GM12891 (cell line): Measurements from ENCODE around the gene DOK4.
"Not testable (repeated sequence)": the region's sequence is repeated elsewhere in the genome, so short reads cannot be mapped to it uniquely, and the experiment has no call there.

Experiments
- POLR2A ChIP-seq: IDR thresholded peaks from 2 replicates; pipeline ENCODE4 v1.6.1; 2011; ENCODE audit warnings: low read depth, low read length, control low read depth
- POLR2AphosphoS5 ChIP-seq: IDR thresholded peaks from 2 replicates; pipeline ENCODE4 v1.6.1; 2011; ENCODE audit warnings: low read depth, low read length, control low read depth
- SPI1 ChIP-seq: IDR thresholded peaks from 2 replicates; pipeline ENCODE4 v1.6.1; 2011; ENCODE audit warnings: low read depth, low read length, control low read depth
- TAF1 ChIP-seq: IDR thresholded peaks from 2 replicates; pipeline ENCODE4 v1.6.1; 2011; ENCODE audit warnings: low read depth, low read length, control low read depth

DNA sequence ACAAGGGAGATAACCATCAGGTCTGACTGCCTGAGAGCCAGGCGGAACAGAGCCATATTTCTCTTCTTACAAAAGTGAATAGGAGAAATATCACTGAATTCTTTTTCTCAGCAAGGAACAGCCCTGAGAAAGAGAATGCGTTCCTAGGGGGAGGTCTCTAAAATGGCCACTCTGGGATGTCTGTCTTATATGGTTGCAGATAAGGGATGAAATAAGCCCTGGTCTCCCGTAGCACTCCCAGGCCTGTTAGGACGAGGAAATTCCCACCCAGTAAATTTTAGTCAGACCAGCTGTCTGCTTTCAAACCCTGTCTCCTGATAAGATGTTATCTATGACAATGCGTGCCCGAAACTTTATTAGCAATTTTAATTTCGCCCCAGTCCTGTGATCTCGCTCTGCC, 46.3 kb downstream of the DOK4 start:
- TF ChIP-seq POLR2AphosphoS5, POLR2A, TAF1, SPI1: not testable (repeated sequence)
